ENCODE results near the gene USP9X. TPM values are rescaled to one million over a fixed set of nuclear protein-coding genes. Genes with fewer than 3 reads are reported as not detected.

USP9X gene
- total and polyA plus RNA-seq, 2 of the 8 experiments (the other 6 are each of a cell fraction or from before 2014, with no cell fraction given) = 79.2 to 300 TPM

GRCh38 chrX:41084044-41084892 lies 977 bp upstream of the USP9X start (continued):
- no peak for TF ChIP-seq CTBP2 (IDR thresholded peaks at IDR 0.05; ENCODE audit: borderline replicate concordance, insufficient read depth, insufficient read length, low read length)
- TF ChIP-seq HDAC6 (IDR thresholded peaks at IDR 0.05; ENCODE audit: low read depth, low read length) = no peak
- TF ChIP-seq SIN3A (conservative IDR thresholded peaks at IDR 0.05 in 1 of 2, IDR thresholded peaks at IDR 0.05 in 1 of 2; ENCODE audit: low read depth in 1 of 2, low read length in 2 of 2) = peak in 1 of 2 experiments; percentile 16; a peak in 1 of 4 replicates
- TF ChIP-seq RAD21 (IDR thresholded peaks at IDR 0.05 in 1 of 2, conservative IDR thresholded peaks at IDR 0.05 in 1 of 2; ENCODE audit: low read depth in 2 of 2, low read length in 2 of 2) = no peak
- no peak for TF ChIP-seq ASH2L (IDR thresholded peaks at IDR 0.05; ENCODE audit: low read length)
- peak; percentile 58; the same call in 1 of the 2 replicates for TF ChIP-seq TAF1 (IDR thresholded peaks at IDR 0.05; ENCODE audit: low read depth, low read length)
- TF ChIP-seq KDM4A (IDR thresholded peaks at IDR 0.05; ENCODE audit: low read depth, low read length, severe bottlenecking) = peak; percentile 32

Measured in H1 (cell line).